HG03064 (cell line): ENCODE measurements around the gene SNX1.
"Not testable (repeated sequence)": the region's sequence is repeated elsewhere in the genome, so short reads cannot be mapped to it uniquely, and the experiment has no call there.

Experiments
- ATAC-seq: cut with Tn5 transposase; IDR thresholded peaks from one replicate; pipeline ENCODE4 v1.9.1; 2021; ENCODE audit warnings: low read depth; ENCODE audit not compliant: unreplicated experiment

Gene SNX1

GRCh38 chr15:64072812-64073211 lies 23.0 kb upstream of the SNX1 start:
- no peak for ATAC-seq

DNA sequence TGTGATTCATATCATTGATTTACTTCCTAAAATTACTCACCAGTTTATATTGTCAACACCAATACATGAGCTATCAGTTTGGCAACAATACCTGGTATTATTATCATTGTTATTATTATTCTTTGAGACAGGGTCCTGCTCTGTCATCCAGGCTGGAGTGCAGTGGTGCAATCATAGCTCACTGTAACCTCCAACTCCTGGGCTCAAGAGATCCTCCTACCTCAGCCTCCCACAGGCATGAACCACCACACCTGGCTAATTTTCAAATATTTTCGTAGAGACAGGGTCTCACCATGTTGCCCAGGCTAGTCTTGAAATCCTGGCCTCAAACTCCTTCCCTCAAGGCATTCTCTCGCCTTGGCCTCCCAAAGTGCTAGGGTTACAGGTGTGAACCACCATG lies 22.3 kb upstream of the SNX1 start:
- ATAC-seq, result not testable (repeated sequence)

GRCh38 chr15:64082757-64083156 lies 13.0 kb upstream of the SNX1 start:
- no peak for ATAC-seq

GRCh38 chr15:64089543-64090280 lies 6.1 kb upstream of the SNX1 start:
- ATAC-seq, result no peak

DNA sequence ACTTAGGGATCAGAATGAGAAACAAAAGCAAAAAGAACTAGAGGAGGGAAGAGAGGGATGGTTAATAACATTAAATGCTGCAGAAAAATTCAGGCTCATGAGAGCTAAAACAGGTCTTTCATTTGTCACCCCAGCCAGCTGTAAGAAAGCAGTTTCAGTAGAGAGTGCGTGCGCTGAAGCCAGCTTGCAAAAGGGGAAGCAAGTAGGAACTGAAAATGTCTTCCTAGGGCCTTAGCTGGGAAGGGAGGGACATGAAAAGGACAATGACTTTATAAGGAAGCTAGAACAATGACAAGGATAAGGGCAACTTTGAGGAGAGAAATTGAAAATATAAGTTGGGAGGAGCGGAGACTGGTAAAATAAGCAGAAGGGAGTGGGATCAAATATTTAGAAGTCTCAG lies 5.3 kb upstream of the SNX1 start:
- ATAC-seq, result no peak

DNA sequence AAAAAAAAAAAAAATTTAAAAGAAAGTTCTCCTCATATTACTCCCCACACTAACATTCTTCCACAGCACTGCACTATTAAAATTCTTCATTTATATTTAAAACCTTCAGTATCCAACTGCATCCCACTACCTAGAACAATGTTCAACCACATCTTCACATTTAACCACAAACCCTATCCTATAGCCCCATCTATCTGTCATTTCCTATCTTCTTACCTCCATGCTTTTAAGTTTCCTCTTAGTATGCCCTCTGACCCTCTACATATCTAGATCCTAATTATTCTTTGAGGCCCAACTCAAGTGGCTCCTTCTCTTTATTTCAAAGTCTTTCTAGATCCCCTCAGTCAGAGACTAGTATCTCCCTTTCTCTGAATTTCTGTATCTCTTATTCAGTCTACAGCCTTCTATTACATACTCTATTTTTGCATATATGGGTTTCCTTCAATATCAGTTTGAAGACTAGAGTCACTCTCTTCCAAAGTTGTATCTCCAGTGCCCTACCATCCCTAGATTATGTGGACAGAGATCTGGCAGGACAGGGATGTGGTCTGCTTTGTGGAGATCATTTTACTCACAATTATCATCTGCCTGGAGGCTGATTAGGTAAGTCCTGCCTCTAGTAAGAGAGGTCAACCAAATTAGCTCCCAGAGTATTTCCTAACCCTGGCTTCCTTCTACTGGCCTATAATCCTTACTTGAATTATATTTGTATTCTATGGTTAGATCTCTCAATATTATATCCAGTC lies 3.5 kb upstream of the SNX1 start:
- no peak for ATAC-seq

DNA sequence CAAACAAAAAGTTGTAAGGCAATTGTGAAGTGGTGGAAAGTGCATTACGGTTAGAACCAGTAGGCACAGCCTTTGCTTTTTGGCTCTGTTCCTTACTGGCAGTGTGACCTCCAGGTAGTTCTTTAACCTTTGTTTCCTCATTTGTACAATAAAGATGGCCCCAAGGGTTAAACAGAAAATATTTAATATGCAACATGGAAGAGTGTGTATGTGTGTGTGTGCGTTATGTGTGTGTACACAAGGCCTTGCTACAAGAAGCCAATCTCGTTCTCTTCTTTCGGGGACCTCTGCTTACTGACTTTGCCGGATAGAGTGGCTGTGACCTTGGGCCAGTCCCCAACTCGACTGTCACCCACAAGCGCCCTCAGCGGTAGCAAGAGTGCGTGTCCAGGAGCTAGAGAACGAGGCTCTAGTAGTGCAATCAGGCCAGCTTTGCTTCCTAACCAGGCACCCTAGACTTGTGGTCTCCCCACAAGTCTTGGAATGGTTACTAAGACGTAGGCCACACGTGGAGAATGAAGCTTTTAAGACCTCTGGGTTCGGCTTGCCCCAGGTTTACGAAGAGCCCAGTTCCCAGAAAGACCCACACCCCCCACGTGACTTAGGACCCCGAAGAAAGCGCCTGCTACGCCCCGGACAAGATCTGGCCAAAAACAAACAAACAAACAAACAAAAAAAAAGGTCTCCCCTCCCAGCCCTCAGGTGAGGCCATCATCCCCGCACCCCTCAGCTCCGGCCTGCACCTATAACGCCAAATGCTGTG lies 2.7 kb upstream of the SNX1 start:
- no peak for ATAC-seq

DNA sequence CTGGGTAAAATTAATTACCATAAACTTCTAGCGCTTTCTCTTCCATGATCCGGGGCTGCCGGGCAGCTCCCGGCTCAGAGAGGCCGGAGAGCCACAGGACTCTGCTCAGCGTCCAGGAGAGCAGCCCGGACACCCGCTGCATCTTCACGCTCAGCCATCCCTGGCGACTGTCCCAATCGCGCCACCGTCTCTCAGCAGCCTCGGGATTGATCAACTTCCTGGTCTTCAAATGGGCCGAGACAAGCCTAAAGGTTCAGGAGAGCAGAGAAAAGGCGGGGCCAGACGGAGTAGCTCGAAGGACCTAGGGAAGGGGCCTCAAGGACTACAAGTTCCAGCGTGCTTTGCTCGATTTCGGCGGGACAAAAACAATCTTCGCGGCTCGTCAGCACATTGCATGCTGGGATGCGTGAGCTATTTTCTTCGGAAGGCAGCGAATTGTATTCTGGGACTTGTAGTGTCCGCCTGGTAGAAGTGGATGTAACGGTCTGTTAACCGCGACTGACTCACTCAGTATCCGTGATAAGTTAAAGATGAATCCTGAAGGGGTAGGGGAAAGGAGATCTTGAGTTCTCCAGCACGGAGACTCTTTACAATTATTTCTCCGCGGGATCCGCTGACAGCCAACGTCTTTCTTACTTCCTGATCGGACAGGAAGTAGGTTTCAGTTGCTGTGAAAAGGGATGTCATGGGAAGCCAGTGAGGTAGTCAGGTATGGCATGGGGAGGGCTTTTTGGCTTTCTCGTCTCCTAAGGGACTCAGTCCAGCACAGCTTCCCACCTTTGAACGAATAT lies 2.0 kb upstream of the SNX1 start, which contains the start of gene CIAO2A:
Gene CIAO2A (minus strand): TSS at position 212 of the 791 bp plus-strand sequence. CDS start 70 bp downstream, at position 142.
- ATAC-seq, result peak; percentile 67

- ATAC-seq, result no peak
These were observed 369 bp upstream of the SNX1 start for GRCh38 chr15:64095431-64095794.

DNA sequence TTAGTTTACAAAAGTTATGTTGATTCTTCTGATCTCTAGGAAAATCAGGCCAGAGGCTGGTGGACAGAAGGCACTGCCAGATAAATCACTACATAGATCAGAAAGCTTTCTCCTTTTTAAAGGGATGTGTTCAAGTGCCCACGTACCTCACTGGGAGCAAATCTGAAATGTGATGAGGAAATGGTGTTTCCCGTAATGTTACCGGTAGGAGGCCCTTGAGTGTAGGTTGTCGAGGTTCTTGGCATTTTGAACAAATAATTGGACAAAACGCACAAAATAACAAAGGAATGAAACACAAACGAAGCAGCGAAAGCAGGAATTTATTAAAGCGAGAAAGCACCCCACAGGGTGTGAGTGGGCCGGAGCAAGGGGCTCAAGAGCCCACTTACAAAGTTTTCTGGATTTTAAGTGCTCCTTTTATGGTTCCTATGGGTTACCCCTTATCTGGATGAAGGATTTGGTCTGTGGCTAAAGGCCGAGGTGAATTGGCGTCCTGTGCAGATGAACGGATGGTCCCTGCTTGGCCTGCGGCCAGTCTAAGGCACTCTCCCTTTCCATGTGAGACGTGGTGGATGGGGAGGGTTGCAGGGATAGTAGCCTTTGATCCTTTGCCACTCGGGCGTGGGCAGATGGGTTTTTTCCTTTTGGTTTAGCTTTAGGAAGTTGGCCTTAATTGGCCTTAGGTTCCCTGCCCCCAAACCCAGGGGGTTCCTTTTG lies 1.0 kb downstream of the SNX1 start:
- ATAC-seq, result no peak

DNA sequence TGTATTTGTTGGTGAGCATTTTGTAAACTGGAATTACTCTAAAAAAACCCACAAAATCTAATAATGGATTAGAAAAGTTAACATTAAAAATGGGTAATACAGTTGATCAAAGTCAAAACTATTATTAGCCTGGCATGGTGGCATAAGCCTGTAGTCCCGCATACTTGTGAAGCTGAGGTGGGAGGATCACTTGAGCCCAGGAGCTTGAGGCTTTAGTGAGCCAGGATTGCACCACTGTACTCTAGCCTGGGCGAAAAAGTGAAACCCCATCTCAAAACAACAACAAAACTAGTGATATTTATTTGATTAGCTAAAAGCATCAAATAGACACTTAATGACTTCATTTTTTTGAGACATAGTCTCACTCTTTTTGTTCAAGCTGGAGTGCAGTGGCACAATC lies 3.6 kb downstream of the SNX1 start:
- no peak for ATAC-seq

GRCh38 chr15:64100958-64101357 lies 5.2 kb downstream of the SNX1 start:
- no peak for ATAC-seq

- no peak for ATAC-seq
These were observed 6.7 kb downstream of the SNX1 start for GRCh38 chr15:64102497-64102896.

DNA sequence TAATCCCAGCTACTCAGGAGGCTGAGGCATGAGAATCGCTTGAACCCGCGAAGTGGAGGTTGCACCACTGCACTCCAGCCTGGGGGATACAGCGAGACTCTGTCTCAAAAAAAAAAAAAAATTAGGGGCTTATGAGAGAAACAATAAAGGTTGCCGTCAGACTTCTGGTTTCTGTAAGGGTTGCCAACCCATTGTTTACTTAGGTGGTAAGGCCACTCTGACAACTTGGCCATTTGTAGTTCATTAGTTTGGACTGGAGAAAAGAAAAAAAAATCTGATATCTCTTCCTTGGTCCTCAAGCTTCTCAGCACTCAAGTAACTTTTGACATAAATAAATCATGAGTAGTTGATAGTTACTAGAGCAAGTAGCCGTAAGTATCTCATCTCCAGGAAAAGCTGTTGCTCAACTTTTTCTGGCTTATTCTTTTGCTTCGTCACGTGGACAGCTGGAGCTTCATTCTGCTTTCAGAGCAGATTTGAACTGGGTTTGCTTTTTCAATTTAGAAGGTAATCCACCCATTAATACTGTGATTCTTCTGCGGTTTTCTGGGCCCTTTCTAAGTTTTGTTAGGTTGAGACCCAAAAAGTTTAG lies 9.4 kb downstream of the SNX1 start:
- no peak for ATAC-seq

GRCh38 chr15:64107337-64107736 lies 11.6 kb downstream of the SNX1 start:
- ATAC-seq, result no peak

DNA sequence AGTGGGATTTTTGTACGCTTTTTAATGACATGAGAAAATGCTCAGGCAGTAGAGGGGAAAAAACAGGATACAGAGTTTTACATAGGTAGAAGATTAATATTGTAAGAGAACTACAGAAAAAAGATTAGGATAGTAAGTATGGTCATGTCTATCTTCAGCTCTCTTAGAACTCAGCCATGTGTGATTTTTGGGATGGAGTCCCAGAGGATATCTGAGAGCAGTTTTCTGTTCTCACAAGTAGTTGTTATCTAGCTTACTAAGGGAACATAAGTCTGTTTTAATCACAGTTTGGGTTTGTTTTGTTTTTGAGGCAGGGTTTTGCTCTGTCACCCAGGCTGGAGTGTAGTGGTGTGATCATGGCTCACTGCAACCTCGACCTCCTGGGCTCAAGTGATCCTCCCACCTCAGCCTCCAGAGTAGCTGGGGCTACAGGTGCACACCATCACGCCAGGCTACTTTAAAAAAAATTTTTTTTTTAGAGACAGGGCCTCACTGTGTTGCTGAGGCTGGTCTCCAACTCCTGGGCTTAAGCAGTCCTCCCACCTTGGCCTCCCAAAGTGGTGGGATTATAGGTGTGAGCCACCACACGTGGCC lies 14.4 kb downstream of the SNX1 start:
- ATAC-seq, result not testable (repeated sequence)

- no peak for ATAC-seq
These were observed 15.3 kb downstream of the SNX1 start for GRCh38 chr15:64110950-64111678.

DNA sequence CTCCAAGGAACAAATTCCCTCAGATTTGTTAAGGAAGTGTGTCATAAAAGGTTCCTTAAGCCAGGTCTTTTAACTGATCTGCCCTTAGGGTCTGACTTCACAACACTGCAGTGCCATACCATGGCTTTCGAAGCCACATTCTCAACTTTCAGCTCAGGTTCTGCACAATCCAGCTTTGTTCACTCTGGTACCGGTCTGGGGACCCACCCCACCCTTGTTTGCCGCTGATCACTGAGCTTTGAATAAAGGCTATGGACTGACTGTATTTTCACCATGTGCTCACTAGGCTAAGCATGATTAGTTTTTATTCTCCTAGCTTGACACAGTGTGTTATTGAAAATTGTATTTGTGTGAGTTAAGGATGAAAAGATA lies 15.9 kb downstream of the SNX1 start:
- no peak for ATAC-seq
